ENCODE results near the gene SLC43A1. TPM values are rescaled to one million over a fixed set of nuclear protein-coding genes. Genes with fewer than 3 reads are reported as not detected.

SLC43A1 gene
- total RNA-seq, 1 experiment from 2014 or later: 11.8 TPM

- BruUV-seq (replicated peaks): no TSS peak
- Histone ChIP-seq H3K4me2 (ENCODE audit: low read length) (peak overlapping the region; percentile 29), H3K79me2 (ENCODE audit: insufficient read depth, low read length) (no peaks in the 10 kb centered on the region), H3K36me3 (ENCODE audit: control insufficient read depth in 1 of 2, insufficient read depth in 2 of 2, low read length in 2 of 2) (no peaks in the 10 kb centered on the region), H3K4me1 (ENCODE audit: control insufficient read depth in 1 of 2, insufficient read depth in 2 of 2, low read length in 2 of 2) (peaks cover 0 to 10% of the 10 kb centered on the region in 2 experiments; a peak in 2 of 4 replicates), H3K27ac (ENCODE audit: low read depth, low read length) (no peak overlapping the region), H4K20me1 (ENCODE audit: insufficient read depth) (no peaks in the 10 kb centered on the region), H3K9ac (ENCODE audit: low read length) (no peak overlapping the region), H3K27me3 (ENCODE audit: insufficient read depth, low read length) (no peaks in the 10 kb centered on the region), H3K9me2 (ENCODE audit: insufficient read depth) (no peaks in the 10 kb centered on the region), H2AFZ (ENCODE audit: low read depth, low read length, poor library complexity, severe bottlenecking) (no peak overlapping the region), H3K9me3 (ENCODE audit: control insufficient read depth in 1 of 2, insufficient read depth in 1 of 2, low read depth in 1 of 2, low read length in 2 of 2) (no peaks in the 10 kb centered on the region), H3K4me3 (replicated peaks in 1 of 2; ENCODE audit: low read depth in 1 of 2, low read length in 2 of 2) (no peak overlapping the region)
- CTCF ChIA-PET: interaction anchor here (1.5 kb wide), 1 partner anchor 13 kb away, joined by 8 read pairs; no protein-coding TSS in a partner anchor
- no peak for TF ChIP-seq CTCF (IDR thresholded peaks at IDR 0.05 in 2 of 3, conservative IDR thresholded peaks at IDR 0.05 in 1 of 3; ENCODE audit: borderline replicate concordance in 1 of 3, insufficient read depth in 1 of 3, low read depth in 2 of 3, low read length in 2 of 3)
- TF ChIP-seq CBX3 (IDR thresholded peaks at IDR 0.05; ENCODE audit: low read depth): no peak
- no peak for TF ChIP-seq SP1 (IDR thresholded peaks at IDR 0.05; ENCODE audit: low read depth)
- intact Hi-C loops (cut with micrococcal nuclease): no loop called here
- POLR2A ChIA-PET: no interaction called here
- RAD21 ChIA-PET (ENCODE audit: low non-redundant PET in 1 of 2, low total read pairs in 2 of 2, uncharacterized antibody in 2 of 2, unreplicated experiment in 2 of 2): no interaction called here
- DNase-seq (ENCODE audit: low read depth, low spot score) (no peak), ATAC-seq (peak; percentile 46)
Measured at GRCh38 chr11:57444362-57445121, 71.0 kb downstream of the SLC43A1 start.

GRCh38 chr11:57440744-57441414, 74.6 kb downstream of the SLC43A1 start:
- no peak overlapping the region for H3K27ac ChIP-seq (ENCODE audit: low read depth, low read length)
- POLR2A ChIA-PET: no interaction called here
- intact Hi-C loops (cut with micrococcal nuclease): no loop called here
- no peak for DNase-seq (ENCODE audit: low read depth, low spot score)
- H3K4me2 ChIP-seq (ENCODE audit: low read length): no peak overlapping the region
- no peaks in the 10 kb centered on the region for H3K36me3 ChIP-seq (ENCODE audit: control insufficient read depth in 1 of 2, insufficient read depth in 2 of 2, low read length in 2 of 2)
- CTCF ChIA-PET: no interaction called here
- H3K79me2 ChIP-seq (ENCODE audit: insufficient read depth, low read length): no peaks in the 10 kb centered on the region
- H3K9me2 ChIP-seq (ENCODE audit: insufficient read depth): no peaks in the 10 kb centered on the region
- no peaks in the 10 kb centered on the region for H3K9me3 ChIP-seq (ENCODE audit: control insufficient read depth in 1 of 2, insufficient read depth in 1 of 2, low read depth in 1 of 2, low read length in 2 of 2)
- no peak for ATAC-seq
- BruUV-seq (replicated peaks): no TSS peak
- H3K4me3 ChIP-seq (replicated peaks in 1 of 2; ENCODE audit: low read depth in 1 of 2, low read length in 2 of 2): no peak overlapping the region
- RAD21 ChIA-PET (ENCODE audit: low non-redundant PET in 1 of 2, low total read pairs in 2 of 2, uncharacterized antibody in 2 of 2, unreplicated experiment in 2 of 2): no interaction called here
- H3K4me1 ChIP-seq (ENCODE audit: control insufficient read depth in 1 of 2, insufficient read depth in 2 of 2, low read length in 2 of 2): peaks cover 0 to 10% of the 10 kb centered on the region in 2 experiments; a peak in 2 of 4 replicates
- no peaks in the 10 kb centered on the region for H4K20me1 ChIP-seq (ENCODE audit: insufficient read depth)
- H2AFZ ChIP-seq (ENCODE audit: low read depth, low read length, poor library complexity, severe bottlenecking): no peak overlapping the region
- H3K27me3 ChIP-seq (ENCODE audit: insufficient read depth, low read length): no peaks in the 10 kb centered on the region
- H3K9ac ChIP-seq (ENCODE audit: low read length): no peak overlapping the region
- no peak for TF ChIP-seq ZBTB33 (IDR thresholded peaks at IDR 0.05; ENCODE audit: extremely low read depth, insufficient replicate concordance, low read length)
- TF ChIP-seq POLR2AphosphoS5 (IDR thresholded peaks at IDR 0.05; ENCODE audit: low read depth, low read length): no peak
- TF ChIP-seq SIN3A (IDR thresholded peaks at IDR 0.05; ENCODE audit: low read depth): no peak
- no peak for TF ChIP-seq EZH2 (IDR thresholded peaks at IDR 0.05)
- no peak for TF ChIP-seq TCF7L2 (IDR thresholded peaks at IDR 0.05; ENCODE audit: borderline replicate concordance, extremely low read depth, insufficient read depth, insufficient read length)
- TF ChIP-seq YY1 (IDR thresholded peaks at IDR 0.05; ENCODE audit: extremely low read depth, insufficient replicate concordance, low read depth, low read length): no peak
- TF ChIP-seq ZNF274 (IDR thresholded peaks at IDR 0.05; ENCODE audit: low read depth, low read length): no peak
- no peak for TF ChIP-seq CTCF (IDR thresholded peaks at IDR 0.05 in 2 of 3, conservative IDR thresholded peaks at IDR 0.05 in 1 of 3; ENCODE audit: borderline replicate concordance in 1 of 3, insufficient read depth in 1 of 3, low read depth in 2 of 3, low read length in 2 of 3)
